IMR-90 (cell line): ENCODE measurements around the gene PTPN3. TPM values are rescaled to one million over a fixed set of nuclear protein-coding genes. Genes with fewer than 3 reads are reported as not detected.

Experiments used
- ATAC-seq: fragments of 200-7000 bp; cut with Tn5 transposase; 2 replicates; pipeline ENCODE4 v1.9.1; 2020; ENCODE audit warnings: low read depth, mild to moderate bottlenecking, moderate library complexity
- BruUV-seq: library from RNA; stranded (reverse); fragments of 400-500 nt; replicated peaks from 2 replicates; lab custom pipeline; 2021; lab: Mats Ljungman, UMichigan
- CTCF ChIA-PET: fragments of 300-600 bp; formaldehyde crosslinking; extraction: SDS; loops from one replicate; lab custom pipeline; 2021; ENCODE audit warnings: antibody characterized with exemption; lab: Yijun Ruan, JAX
- POLR2A ChIA-PET: fragments of 300-600 bp; sonication (Branson Sonifier 250); formaldehyde crosslinking; loops from one replicate; lab custom pipeline; 2022; ENCODE audit warnings: antibody characterized with exemption; ENCODE audit not compliant: unreplicated experiment; lab: Charles Lee
- DNase-seq: peaks from one replicate; pipeline ENCODE4 v3.0.0; 2013
- H2AFZ ChIP-seq: replicated peaks from 2 replicates; pipeline ENCODE3; 2013; ENCODE audit warnings: low read length, mild to moderate bottlenecking; ENCODE audit not compliant: poor library complexity
- H2AK5ac ChIP-seq: 2 replicates; pipeline ENCODE4 v1.6.1; 2013; ENCODE audit warnings: low read depth, low read length, inconsistent platforms
- H2AK9ac ChIP-seq: replicated peaks from 2 replicates; pipeline ENCODE3; 2013; ENCODE audit warnings: mild to moderate bottlenecking, low read depth, low read length, moderate library complexity; ENCODE audit not compliant: poor library complexity
- H2BK120ac ChIP-seq: 2 replicates; pipeline ENCODE4 v1.6.1; 2013; ENCODE audit warnings: low read depth, low read length, inconsistent platforms
- H2BK15ac ChIP-seq: 3 replicates; pipeline ENCODE4 v1.6.1; 2013; ENCODE audit warnings: low read depth, low read length, inconsistent platforms
- H2BK20ac ChIP-seq: 2 replicates; pipeline ENCODE4 v1.6.1; 2013; ENCODE audit warnings: low read depth, mild to moderate bottlenecking, inconsistent platforms, low read length, moderate library complexity
- H2BK5ac ChIP-seq: 2 replicates; pipeline ENCODE4 v1.6.1; 2013; ENCODE audit warnings: mild to moderate bottlenecking, low read depth, low read length, inconsistent platforms; ENCODE audit not compliant: poor library complexity, severe bottlenecking
- H3K14ac ChIP-seq: replicated peaks from 2 replicates; pipeline ENCODE4 v1.6.1; 2013; ENCODE audit warnings: low read depth, low read length, inconsistent platforms
- H3K18ac ChIP-seq: 2 replicates; pipeline ENCODE4 v1.6.1; 2013; ENCODE audit warnings: low read depth, low read length, control low read depth
- H3K23ac ChIP-seq: 2 replicates; pipeline ENCODE4 v1.6.1; 2013; ENCODE audit warnings: low read depth, low read length, inconsistent platforms
- H3K27ac ChIP-seq: 2 replicates; pipeline ENCODE4 v1.5.1; 2013; ENCODE audit warnings: mild to moderate bottlenecking, control low read depth, low read length; ENCODE audit not compliant: insufficient read depth
- H3K27me3 ChIP-seq: 2 replicates; pipeline ENCODE4 v1.6.1; 2013; ENCODE audit warnings: low read length; ENCODE audit not compliant: control insufficient read depth, insufficient read depth
- H3K36me3 ChIP-seq: 2 replicates; pipeline ENCODE4 v1.6.1; 2013; ENCODE audit warnings: low read length, mixed read lengths; ENCODE audit not compliant: control insufficient read depth, insufficient read depth
- H3K4ac ChIP-seq: 2 replicates; pipeline ENCODE4 v1.6.1; 2013; ENCODE audit warnings: low read depth, low read length, inconsistent platforms
- H3K4me1 ChIP-seq: 2 replicates; pipeline ENCODE4 v1.6.1; 2013; ENCODE audit warnings: low read length, mixed read lengths; ENCODE audit not compliant: control insufficient read depth, insufficient read depth
- H3K4me2 ChIP-seq: 2 replicates; pipeline ENCODE4 v1.6.1; 2013; ENCODE audit warnings: low read depth, mild to moderate bottlenecking, control low read depth, low read length, moderate library complexity
- H3K4me3 ChIP-seq: 2 replicates; pipeline ENCODE4 v1.5.1; 2013; ENCODE audit warnings: low read depth, mild to moderate bottlenecking, control low read depth, low read length, moderate library complexity; ENCODE audit not compliant: insufficient read depth
- H3K56ac ChIP-seq: 2 replicates; pipeline ENCODE4 v1.6.1; 2013; ENCODE audit warnings: low read length, inconsistent platforms; ENCODE audit not compliant: insufficient read depth; ENCODE audit errors: extremely low read depth
- H3K79me1 ChIP-seq, 2 experiments: 2 replicates each; pipeline ENCODE4 v1.6.1; 2013; ENCODE audit warnings: low read length in 2 of 2, inconsistent platforms in 1 of 2, low read depth in 1 of 2
- H3K9ac ChIP-seq: 2 replicates; pipeline ENCODE4 v1.6.1; 2013; ENCODE audit warnings: low read depth, low read length, control low read depth
- H3K9me1 ChIP-seq: 2 replicates; pipeline ENCODE4 v1.6.1; 2013; ENCODE audit warnings: low read length, inconsistent platforms; ENCODE audit not compliant: insufficient read depth
- H3K9me3 ChIP-seq: 2 replicates; pipeline ENCODE4 v1.6.1; 2013; ENCODE audit warnings: low read length; ENCODE audit not compliant: control insufficient read depth, insufficient read depth
- H4K20me1 ChIP-seq: 2 replicates; pipeline ENCODE4 v1.6.1; 2013; ENCODE audit warnings: low read length, inconsistent platforms; ENCODE audit not compliant: insufficient read depth
- H4K5ac ChIP-seq: 2 replicates; pipeline ENCODE4 v1.6.1; 2013; ENCODE audit warnings: mild to moderate bottlenecking, low read depth, low read length, control low read depth
- H4K8ac ChIP-seq, 2 experiments: 2 replicates each; pipeline ENCODE4 v1.6.1; 2013; ENCODE audit warnings: low read depth in 2 of 2, low read length in 2 of 2, control low read depth in 1 of 2, inconsistent platforms in 1 of 2
- H4K91ac ChIP-seq: 2 replicates; pipeline ENCODE4 v1.6.1; 2013; ENCODE audit warnings: low read depth, low read length, inconsistent platforms; ENCODE audit not compliant: insufficient read depth
- BHLHE40 ChIP-seq: fragments of 150-350 bp; IDR thresholded peaks from 2 replicates; pipeline ENCODE4 v1.6.1; 2016; ENCODE audit warnings: mild to moderate bottlenecking, low read depth, low read length
- ELK1 ChIP-seq: fragments of 150-350 bp; IDR thresholded peaks from 2 replicates; pipeline ENCODE4 v1.6.1; 2016; ENCODE audit warnings: low read depth, mild to moderate bottlenecking, low read length, moderate library complexity, borderline replicate concordance
- FOS ChIP-seq: fragments of 150-350 bp; IDR thresholded peaks from 2 replicates; pipeline ENCODE4 v1.6.1; 2016; ENCODE audit warnings: low read depth, low read length
- MAFK ChIP-seq: IDR thresholded peaks from 2 replicates; pipeline ENCODE4 v1.6.1; 2012; ENCODE audit warnings: low read depth, low read length, improper control_type of control experiment
- MAZ ChIP-seq: IDR thresholded peaks from 2 replicates; pipeline ENCODE4 v1.6.1; 2012; ENCODE audit warnings: low read depth, mild to moderate bottlenecking, low read length, improper control_type of control experiment, moderate library complexity, borderline replicate concordance
- SMC3 ChIP-seq: fragments of 150-350 bp; IDR thresholded peaks from 2 replicates; pipeline ENCODE4 v1.6.1; 2016; ENCODE audit warnings: low read depth, mild to moderate bottlenecking, antibody characterized with exemption, low read length, moderate library complexity
- WGBS, 2 experiments: methylation state at CpG; one replicate each; pipeline versions ENCODE4 v1.1.5 to v1.1.7; 2013; ENCODE audit warnings: missing lambda C conversion rate in 2 of 2; ENCODE audit not compliant: insufficient read length in 1 of 2; ENCODE audit errors: extremely low coverage in 2 of 2; 5-methylcytosine and 5-hydroxymethylcytosine counted together
- dilution Hi-C: fragments of 300-500 bp; cut with HindIII; formaldehyde crosslinking; loops from one replicate; pipeline ENCODE4 v1.14.3; 2018; ENCODE audit warnings: low sequenced_read_pairs; ENCODE audit not compliant: unreplicated experiment
- in situ Hi-C: fragments of 300-500 bp; cut with MboI; formaldehyde crosslinking; loops from 3 replicates; pipeline ENCODE4 v1.14.3; 2019; ENCODE audit warnings: low sequenced_read_pairs, inconsistent platforms, mixed read lengths
- intact Hi-C: fragments of 100-400 bp; cut with micrococcal nuclease; formaldehyde crosslinking; loops from 2 replicates; pipeline ENCODE4 v1.10.0; 2022
- polyA plus RNA-seq, 3 experiments: library from polyadenylated mRNA; depleted of rRNA; stranded (reverse); fragments of >200 nt; gene quantifications; 2 replicates each; pipeline ENCODE4 v1.2.3, GENCODE V29; 2012; ENCODE audit warnings: low replicate concordance in 1 of 3
- total RNA-seq: library from RNA; depleted of rRNA; stranded (reverse); fragments of >200 nt; gene quantifications from 2 replicates; pipeline ENCODE4 v1.2.3, GENCODE V29; 2012

The PTPN3 gene
- total and polyA plus RNA-seq, 2 of the 4 experiments (the other 2 are of a cell fraction), result 0.72 to 0.89 TPM

DNA sequence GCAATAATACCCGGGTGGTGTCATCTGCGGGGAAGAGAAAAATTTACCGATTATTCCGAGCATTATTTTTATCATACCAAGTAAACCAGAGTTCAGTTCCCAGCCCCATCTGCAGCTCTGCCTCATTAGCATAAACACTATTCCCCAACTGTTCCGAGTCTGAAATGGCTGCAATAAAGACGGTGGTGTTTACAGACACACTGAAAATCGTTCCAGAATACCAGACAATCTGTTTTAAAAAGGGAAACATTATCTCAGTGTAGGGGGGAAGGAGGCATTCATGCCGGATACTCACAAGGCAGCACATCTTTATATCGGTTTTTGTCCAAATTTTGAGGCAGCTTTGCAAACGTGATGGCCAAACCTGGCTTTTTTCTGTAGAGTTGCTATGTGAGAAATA lies 106.9 kb downstream of the PTPN3 start:
- Histone ChIP-seq H3K56ac (no peak overlapping the region), H3K9me1 (no peaks in the 10 kb centered on the region), H3K14ac (no peak overlapping the region), H3K9ac (no peak overlapping the region), H4K91ac (no peak overlapping the region), H3K27me3 (no peaks in the 10 kb centered on the region), H3K4me1 (no peaks in the 10 kb centered on the region), H3K18ac (no peak overlapping the region), H4K8ac (no peak overlapping the region), H2AK5ac (no peak overlapping the region), H2BK20ac (no peak overlapping the region), H3K4me3 (no peak overlapping the region), H2BK120ac (no peak overlapping the region), H4K5ac (no peak overlapping the region), H2AK9ac (no peak overlapping the region), H4K20me1 (no peaks in the 10 kb centered on the region), H2BK15ac (no peak overlapping the region), H3K4me2 (no peak overlapping the region), H3K23ac (no peak overlapping the region), H3K36me3 (no peaks in the 10 kb centered on the region; the same call in 1 of the 2 replicates), H2BK5ac (no peak overlapping the region), H3K27ac (no peak overlapping the region), H3K9me3 (no peaks in the 10 kb centered on the region), H3K79me1 (no peaks in the 10 kb centered on the region), H3K4ac (no peak overlapping the region), H2AFZ (no peak overlapping the region)
- WGBS, 2 experiments, result 83% methylated on average over 2 of the region's 10 CpGs; no CpG with 5 or more reads in 1 of the 2 experiments
- no peak for DNase-seq
- in situ Hi-C loops (no loop called here), dilution Hi-C loops (no loop called here), intact Hi-C loops (no loop called here)
- no peak for ATAC-seq
- TF ChIP-seq MAFK (no peak), BHLHE40 (no peak), ELK1 (no peak), FOS (no peak), MAZ (no peak), SMC3 (no peak)
- ChIA-PET POLR2A (no interaction called here), CTCF (no interaction called here)
- BruUV-seq, result no TSS peak
